GM12878 (cell line): Measurements from ENCODE around the gene RABEP1. TPM values are rescaled to one million over a fixed set of nuclear protein-coding genes. Genes with fewer than 3 reads are reported as not detected.

Experiments used
- CTCF ChIP-seq, 3 experiments: IDR thresholded peaks in 2 of 3; conservative IDR thresholded peaks in 1 of 3; 2 replicates each; pipeline ENCODE4 v1.5.1; 2011; ENCODE audit warnings: low read depth in 3 of 3, low read length in 3 of 3, mild to moderate bottlenecking in 3 of 3, control low read depth in 2 of 3, moderate library complexity in 2 of 3, inconsistent platforms in 1 of 3, mixed read lengths in 1 of 3; ENCODE audit not compliant: control insufficient read depth in 2 of 3, insufficient read depth in 1 of 3; ENCODE audit errors: extremely low read depth in 1 of 3
- EP300 ChIP-seq, 2 experiments: fragments of 150-350 bp in 1 of 2; IDR thresholded peaks; 2 replicates each; pipeline ENCODE4 v1.6.1; 2011 to 2012; ENCODE audit warnings: low read depth in 2 of 2, low read length in 2 of 2, borderline replicate concordance in 1 of 2, improper control_type of control experiment in 1 of 2, inconsistent platforms in 1 of 2; ENCODE audit not compliant: control insufficient read depth in 1 of 2
- FOXM1 ChIP-seq: IDR thresholded peaks from 2 replicates; pipeline ENCODE4 v1.6.1; 2012; ENCODE audit warnings: low read depth, mild to moderate bottlenecking, inconsistent platforms, low read length, moderate library complexity
- HDAC6 ChIP-seq: fragments of 200-600 bp; sonication (generic); IDR thresholded peaks from one replicate; pipeline ENCODE4 v1.8.0; 2017; ENCODE audit warnings: antibody characterized with exemption; ENCODE audit not compliant: unreplicated experiment
- KAT2A ChIP-seq: conservative IDR thresholded peaks from 2 replicates; pipeline ENCODE4 v1.6.1; 2011; ENCODE audit warnings: low read depth, low read length; ENCODE audit not compliant: control insufficient read depth
- MEF2A ChIP-seq: IDR thresholded peaks from 2 replicates; pipeline ENCODE4 v1.6.1; 2011; ENCODE audit warnings: low read depth, mild to moderate bottlenecking, low read length, moderate library complexity; ENCODE audit not compliant: insufficient read depth
- MTA2 ChIP-seq: fragments of 450-650 bp; IDR thresholded peaks from 2 replicates; pipeline ENCODE4 v1.6.1; 2016; ENCODE audit warnings: low read depth, mild to moderate bottlenecking, moderate library complexity
- NBN ChIP-seq: fragments of 450-650 bp; IDR thresholded peaks from 2 replicates; pipeline ENCODE4 v1.6.1; 2016
- NKRF ChIP-seq: fragments of 450-650 bp; conservative IDR thresholded peaks from 2 replicates; pipeline ENCODE4 v1.6.1; 2017; ENCODE audit warnings: mild to moderate bottlenecking, moderate library complexity
- NR2C2 ChIP-seq: IDR thresholded peaks from 2 replicates; pipeline ENCODE4 v1.6.1; 2011; ENCODE audit warnings: borderline replicate concordance, low read depth; ENCODE audit not compliant: control insufficient read depth, insufficient read length
- RAD21 ChIP-seq: IDR thresholded peaks from 2 replicates; pipeline ENCODE4 v1.6.1; 2011; ENCODE audit warnings: mild to moderate bottlenecking, low read depth, low read length, moderate library complexity; ENCODE audit not compliant: insufficient read depth
- RELB ChIP-seq: fragments of 450-650 bp; IDR thresholded peaks from 2 replicates; pipeline ENCODE4 v1.6.1; 2017; ENCODE audit warnings: low read depth, mild to moderate bottlenecking, moderate library complexity
- SIX5 ChIP-seq: IDR thresholded peaks from 2 replicates; pipeline ENCODE4 v1.6.1; 2011; ENCODE audit warnings: mild to moderate bottlenecking, low read depth, low read length, moderate library complexity; ENCODE audit not compliant: severe bottlenecking
- TBL1XR1 ChIP-seq: IDR thresholded peaks from 2 replicates; pipeline ENCODE4 v1.6.1; 2012; ENCODE audit warnings: low read depth, low read length, improper control_type of control experiment
- USF1 ChIP-seq: IDR thresholded peaks from 2 replicates; pipeline ENCODE4 v1.6.1; 2011; ENCODE audit warnings: borderline replicate concordance, low read depth, mild to moderate bottlenecking, moderate library complexity, mixed read lengths, low read length; ENCODE audit not compliant: insufficient read depth; ENCODE audit errors: extremely low read length
- ZNF24 ChIP-seq: fragments of 450-650 bp; IDR thresholded peaks from 2 replicates; pipeline ENCODE4 v1.6.1; 2017; ENCODE audit warnings: antibody characterized with exemption, mild to moderate bottlenecking
- ZNF384 ChIP-seq: IDR thresholded peaks from 2 replicates; pipeline ENCODE4 v1.6.1; 2012; ENCODE audit warnings: low read depth, mild to moderate bottlenecking, low read length, improper control_type of control experiment, borderline replicate concordance
- polyA plus RNA-seq, 11 experiments: library from polyadenylated mRNA; depleted of rRNA in 4 of 11; unstranded in 6 of 11; stranded (reverse) in 5 of 11; fragments of >200 nt; fragmentation: Nextera tagmentation in 4 of 11; fragmentation: Illumina TruSeq in 1 of 11; extraction: Ambion mirVana in 4 of 11; extraction: Trizol in 1 of 11; gene quantifications; 1 replicate in 1 of 11; 2 replicates in 10 of 11; pipeline versions ENCODE4 v1.2.1 to v1.2.3, GENCODE V29; 2011 to 2016; ENCODE audit warnings: inconsistent platforms in 2 of 11, missing spikeins in 2 of 11, low read depth in 1 of 11
- total RNA-seq, 4 experiments: library from RNA; depleted of rRNA in 3 of 4; stranded (reverse); fragments of >200 nt in 3 of 4; fragmentation: Illumina TruSeq in 1 of 4; extraction: Trizol in 1 of 4; gene quantifications; 2 replicates each; pipeline versions ENCODE4 v1.2.1 to v1.2.3, GENCODE V29; 2013 to 2021
- TF ChIP-seq, protein P1 (sequence below): fragments of 450-650 bp; IDR thresholded peaks from 2 replicates; pipeline ENCODE4 v1.6.1; 2016; ENCODE audit warnings: mild to moderate bottlenecking, moderate library complexity, borderline replicate concordance

RABEP1 gene
- total and polyA plus RNA-seq, 10 of the 15 experiments (the other 5 are each of a cell fraction or from before 2014, with no cell fraction given): 13.4 to 71.4 (median 59.8) TPM

GRCh38 chr17:5237541-5238016 lies 44.5 kb upstream of the RABEP1 start (continued):
- TF ChIP-seq HDAC6: no peak
- TF ChIP-seq ZNF24: peak; percentile 42; the same call in 1 of the 2 replicates
- TF ChIP-seq, protein P1, sequence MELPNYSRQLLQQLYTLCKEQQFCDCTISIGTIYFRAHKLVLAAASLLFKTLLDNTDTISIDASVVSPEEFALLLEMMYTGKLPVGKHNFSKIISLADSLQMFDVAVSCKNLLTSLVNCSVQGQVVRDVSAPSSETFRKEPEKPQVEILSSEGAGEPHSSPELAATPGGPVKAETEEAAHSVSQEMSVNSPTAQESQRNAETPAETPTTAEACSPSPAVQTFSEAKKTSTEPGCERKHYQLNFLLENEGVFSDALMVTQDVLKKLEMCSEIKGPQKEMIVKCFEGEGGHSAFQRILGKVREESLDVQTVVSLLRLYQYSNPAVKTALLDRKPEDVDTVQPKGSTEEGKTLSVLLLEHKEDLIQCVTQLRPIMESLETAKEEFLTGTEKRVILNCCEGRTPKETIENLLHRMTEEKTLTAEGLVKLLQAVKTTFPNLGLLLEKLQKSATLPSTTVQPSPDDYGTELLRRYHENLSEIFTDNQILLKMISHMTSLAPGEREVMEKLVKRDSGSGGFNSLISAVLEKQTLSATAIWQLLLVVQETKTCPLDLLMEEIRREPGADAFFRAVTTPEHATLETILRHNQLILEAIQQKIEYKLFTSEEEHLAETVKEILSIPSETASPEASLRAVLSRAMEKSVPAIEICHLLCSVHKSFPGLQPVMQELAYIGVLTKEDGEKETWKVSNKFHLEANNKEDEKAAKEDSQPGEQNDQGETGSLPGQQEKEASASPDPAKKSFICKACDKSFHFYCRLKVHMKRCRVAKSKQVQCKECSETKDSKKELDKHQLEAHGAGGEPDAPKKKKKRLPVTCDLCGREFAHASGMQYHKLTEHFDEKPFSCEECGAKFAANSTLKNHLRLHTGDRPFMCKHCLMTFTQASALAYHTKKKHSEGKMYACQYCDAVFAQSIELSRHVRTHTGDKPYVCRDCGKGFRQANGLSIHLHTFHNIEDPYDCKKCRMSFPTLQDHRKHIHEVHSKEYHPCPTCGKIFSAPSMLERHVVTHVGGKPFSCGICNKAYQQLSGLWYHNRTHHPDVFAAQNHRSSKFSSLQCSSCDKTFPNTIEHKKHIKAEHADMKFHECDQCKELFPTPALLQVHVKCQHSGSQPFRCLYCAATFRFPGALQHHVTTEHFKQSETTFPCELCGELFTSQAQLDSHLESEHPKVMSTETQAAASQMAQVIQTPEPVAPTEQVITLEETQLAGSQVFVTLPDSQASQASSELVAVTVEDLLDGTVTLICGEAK: no peak
- TF ChIP-seq CTCF (IDR thresholded peaks at IDR 0.05 in 2 of 3, conservative IDR thresholded peaks at IDR 0.05 in 1 of 3; ENCODE audit: control insufficient read depth in 2 of 3, extremely low read depth in 1 of 3, insufficient read depth in 1 of 3, low read depth in 3 of 3, low read length in 3 of 3): peak; percentile 83 to 95 (median 85)
- no peak for TF ChIP-seq NKRF
- peak; percentile 64 for TF ChIP-seq ZNF384
- no peak for TF ChIP-seq SIX5
- TF ChIP-seq KAT2A: no peak
- peak; percentile 45; the same call in 1 of the 2 replicates for TF ChIP-seq MEF2A
- peak; percentile 74; the same call in 1 of the 2 replicates for TF ChIP-seq FOXM1
- TF ChIP-seq NBN: peak; percentile 22; the same call in 1 of the 2 replicates
- TF ChIP-seq USF1: no peak
- TF ChIP-seq MTA2: peak; percentile 60
- peak in 1 of 2 experiments; percentile 56; a peak in 1 of 4 replicates for TF ChIP-seq EP300 (IDR thresholded peaks at IDR 0.05; ENCODE audit: borderline replicate concordance in 1 of 2, control insufficient read depth in 1 of 2, low read depth in 2 of 2, low read length in 2 of 2)
- no peak for TF ChIP-seq TBL1XR1
- peak; percentile 66; the same call in 1 of the 2 replicates for TF ChIP-seq RELB
- peak; percentile 87 for TF ChIP-seq RAD21
- TF ChIP-seq NR2C2: no peak
